KMS-11 (cell line): ENCODE measurements around the gene GAREM1.
"Not testable (repeated sequence)": the region's sequence is repeated elsewhere in the genome, so short reads cannot be mapped to it uniquely, and the experiment has no call there.

Source experiments
- H2AFZ ChIP-seq: fragments of 200-600 bp; sonication (generic); 2 replicates; pipeline ENCODE4 v1.6.1; 2016; ENCODE audit warnings: antibody characterized with exemption, mixed run types, low read depth
- H3K27ac ChIP-seq: fragments of 200-600 bp; sonication (generic); 2 replicates; pipeline ENCODE4 v1.6.1; 2016; ENCODE audit warnings: mild to moderate bottlenecking, mixed run types
- H3K27me3 ChIP-seq: fragments of 200-600 bp; sonication (generic); 2 replicates; pipeline ENCODE4 v1.6.1; 2017; ENCODE audit warnings: mild to moderate bottlenecking, low read depth, mixed run types, moderate library complexity; ENCODE audit not compliant: insufficient read depth
- H3K36me3 ChIP-seq: fragments of 200-600 bp; sonication (generic); 2 replicates; pipeline ENCODE4 v1.6.1; 2017; ENCODE audit warnings: mild to moderate bottlenecking, mixed run types; ENCODE audit not compliant: insufficient read depth
- H3K4me1 ChIP-seq: fragments of 200-600 bp; sonication (generic); 2 replicates; pipeline ENCODE4 v1.6.1; 2016; ENCODE audit warnings: mild to moderate bottlenecking, low read depth, mixed run types; ENCODE audit not compliant: poor library complexity, severe bottlenecking
- H3K4me2 ChIP-seq: fragments of 200-600 bp; sonication (generic); 2 replicates; pipeline ENCODE4 v1.7.0; 2016; ENCODE audit warnings: mild to moderate bottlenecking, mixed run types
- H3K4me3 ChIP-seq: fragments of 200-600 bp; sonication (generic); IDR thresholded peaks from 2 replicates; pipeline ENCODE4 v1.6.1; 2017; ENCODE audit warnings: low read depth, low read length, mixed read lengths; ENCODE audit not compliant: insufficient read depth
- H3K79me2 ChIP-seq: fragments of 200-600 bp; sonication (generic); 2 replicates; pipeline ENCODE4 v1.6.1; 2016; ENCODE audit warnings: low read depth, mixed run types; ENCODE audit not compliant: insufficient read depth
- H3K9ac ChIP-seq: fragments of 200-600 bp; sonication (generic); 2 replicates; pipeline ENCODE4 v1.6.1; 2016; ENCODE audit warnings: mild to moderate bottlenecking, mixed run types
- H4K20me1 ChIP-seq: fragments of 200-600 bp; sonication (generic); 2 replicates; pipeline ENCODE4 v1.6.1; 2016; ENCODE audit warnings: mild to moderate bottlenecking, mixed run types; ENCODE audit not compliant: insufficient read depth
- TF ChIP-seq, protein P1 (sequence below): fragments of 200-600 bp; sonication (generic); conservative IDR thresholded peaks from 2 replicates; pipeline ENCODE4 v1.6.1; 2017; ENCODE audit warnings: low read depth, mild to moderate bottlenecking, antibody characterized with exemption, low read length, moderate library complexity, mixed read lengths

The GAREM1 gene

DNA sequence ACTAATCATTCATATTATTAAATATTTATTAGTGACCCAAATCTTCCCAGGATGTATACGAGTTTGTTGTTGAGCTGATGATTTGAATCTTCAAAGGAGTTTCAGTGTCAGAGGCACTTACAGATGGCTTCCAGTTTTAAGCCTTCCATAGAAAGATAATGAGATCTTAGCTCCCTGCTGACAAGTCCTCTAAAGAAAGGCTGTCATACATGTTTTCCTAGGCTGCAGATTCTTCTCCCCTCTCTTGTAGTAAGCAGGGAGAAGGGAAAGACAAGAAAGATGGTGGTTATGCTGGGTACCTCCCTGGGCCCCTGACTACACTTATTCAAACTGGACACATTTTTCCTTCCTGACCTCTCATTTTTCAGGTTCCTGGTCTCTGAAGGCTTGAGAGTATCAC, 8.1 kb upstream of the GAREM1 start:
- Histone ChIP-seq H3K4me1 (peaks cover 10% of the 10 kb centered on the region), H3K4me3 (no peak overlapping the region), H3K79me2 (no peaks in the 10 kb centered on the region), H3K4me2 (no peak overlapping the region), H2AFZ (no peak overlapping the region), H3K36me3 (no peaks in the 10 kb centered on the region), H4K20me1 (no peaks in the 10 kb centered on the region), H3K9ac (no peak overlapping the region), H3K27ac (no peak overlapping the region), H3K27me3 (no peaks in the 10 kb centered on the region)
- TF ChIP-seq, protein P1, sequence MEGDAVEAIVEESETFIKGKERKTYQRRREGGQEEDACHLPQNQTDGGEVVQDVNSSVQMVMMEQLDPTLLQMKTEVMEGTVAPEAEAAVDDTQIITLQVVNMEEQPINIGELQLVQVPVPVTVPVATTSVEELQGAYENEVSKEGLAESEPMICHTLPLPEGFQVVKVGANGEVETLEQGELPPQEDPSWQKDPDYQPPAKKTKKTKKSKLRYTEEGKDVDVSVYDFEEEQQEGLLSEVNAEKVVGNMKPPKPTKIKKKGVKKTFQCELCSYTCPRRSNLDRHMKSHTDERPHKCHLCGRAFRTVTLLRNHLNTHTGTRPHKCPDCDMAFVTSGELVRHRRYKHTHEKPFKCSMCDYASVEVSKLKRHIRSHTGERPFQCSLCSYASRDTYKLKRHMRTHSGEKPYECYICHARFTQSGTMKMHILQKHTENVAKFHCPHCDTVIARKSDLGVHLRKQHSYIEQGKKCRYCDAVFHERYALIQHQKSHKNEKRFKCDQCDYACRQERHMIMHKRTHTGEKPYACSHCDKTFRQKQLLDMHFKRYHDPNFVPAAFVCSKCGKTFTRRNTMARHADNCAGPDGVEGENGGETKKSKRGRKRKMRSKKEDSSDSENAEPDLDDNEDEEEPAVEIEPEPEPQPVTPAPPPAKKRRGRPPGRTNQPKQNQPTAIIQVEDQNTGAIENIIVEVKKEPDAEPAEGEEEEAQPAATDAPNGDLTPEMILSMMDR, result no peak

DNA sequence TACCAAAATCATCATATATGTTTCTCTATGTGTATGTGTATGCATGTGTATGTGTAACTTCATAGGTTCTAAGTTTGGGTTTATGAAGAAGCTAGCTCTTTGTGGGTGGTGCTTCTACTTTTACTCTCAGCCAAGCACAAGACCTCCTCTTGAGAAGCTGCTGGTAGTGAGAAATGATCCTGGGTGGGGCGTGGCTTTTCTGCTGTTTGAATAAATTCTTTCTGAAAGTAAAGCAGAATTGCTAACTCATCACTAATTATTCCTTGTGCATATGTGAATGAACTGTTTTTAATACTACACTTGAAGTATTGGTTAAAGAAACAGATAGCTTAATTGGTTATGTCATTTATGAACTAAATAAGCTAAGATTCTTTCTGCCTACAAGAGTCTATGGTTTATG, 7.6 kb upstream of the GAREM1 start:
- Histone ChIP-seq H4K20me1 (no peaks in the 10 kb centered on the region), H3K36me3 (no peaks in the 10 kb centered on the region), H3K27ac (no peak overlapping the region), H2AFZ (no peak overlapping the region), H3K27me3 (no peaks in the 10 kb centered on the region), H3K9ac (no peak overlapping the region), H3K4me3 (no peak overlapping the region), H3K79me2 (no peaks in the 10 kb centered on the region), H3K4me1 (peaks cover 10% of the 10 kb centered on the region), H3K4me2 (no peak overlapping the region)
- TF ChIP-seq, protein P1, result no peak

DNA sequence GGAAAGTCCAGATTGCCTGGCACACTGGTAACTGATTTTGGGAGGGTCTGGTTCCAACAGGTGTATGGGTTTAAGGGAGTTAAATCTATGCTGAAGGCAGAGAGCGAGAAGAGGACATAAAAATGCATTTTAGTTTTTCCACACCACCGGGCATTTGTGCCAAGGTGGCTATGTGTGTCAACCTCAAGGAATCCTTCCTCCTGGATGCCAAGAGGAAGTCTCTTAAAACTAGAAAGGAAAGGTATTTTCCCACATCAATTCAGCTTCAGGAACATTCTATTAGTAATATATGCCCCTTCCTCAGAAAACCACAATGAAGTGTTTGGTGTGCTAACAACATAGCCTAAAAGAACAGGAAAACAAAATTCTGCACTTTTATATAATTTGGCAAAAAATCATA, 5.4 kb upstream of the GAREM1 start:
- Histone ChIP-seq H3K4me2 (no peak overlapping the region), H3K4me3 (no peak overlapping the region), H3K27me3 (no peaks in the 10 kb centered on the region), H4K20me1 (no peaks in the 10 kb centered on the region), H3K4me1 (peaks cover 10% of the 10 kb centered on the region), H3K36me3 (no peaks in the 10 kb centered on the region), H3K27ac (no peak overlapping the region), H3K9ac (no peak overlapping the region), H3K79me2 (no peaks in the 10 kb centered on the region), H2AFZ (no peak overlapping the region)
- TF ChIP-seq, protein P1, result no peak

DNA sequence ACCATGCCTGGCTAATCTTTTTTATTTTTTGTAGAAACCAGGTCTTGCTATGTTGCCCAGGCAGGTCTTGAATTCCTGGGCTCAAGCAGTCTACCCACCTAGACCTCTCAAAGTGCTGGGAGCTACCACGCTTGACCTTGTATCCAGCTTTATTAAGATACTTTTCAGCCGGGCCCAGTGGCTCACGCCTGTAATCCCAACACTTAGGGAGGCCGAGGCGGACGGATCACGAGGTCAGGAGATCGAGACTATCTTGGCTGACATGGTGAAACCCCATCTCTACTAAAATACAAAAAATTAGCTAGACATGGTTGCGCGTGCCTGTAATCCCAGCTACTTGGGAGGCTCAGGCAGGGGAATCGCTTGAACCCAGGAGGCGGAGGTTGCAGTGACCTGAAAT, 4.4 kb upstream of the GAREM1 start:
- H3K36me3 ChIP-seq, H4K20me1 ChIP-seq, H3K4me3 ChIP-seq, H3K9ac ChIP-seq, H3K27me3 ChIP-seq, H2AFZ ChIP-seq, H3K4me1 ChIP-seq, H3K27ac ChIP-seq, H3K79me2 ChIP-seq, H3K4me2 ChIP-seq: not testable (repeated sequence)

DNA sequence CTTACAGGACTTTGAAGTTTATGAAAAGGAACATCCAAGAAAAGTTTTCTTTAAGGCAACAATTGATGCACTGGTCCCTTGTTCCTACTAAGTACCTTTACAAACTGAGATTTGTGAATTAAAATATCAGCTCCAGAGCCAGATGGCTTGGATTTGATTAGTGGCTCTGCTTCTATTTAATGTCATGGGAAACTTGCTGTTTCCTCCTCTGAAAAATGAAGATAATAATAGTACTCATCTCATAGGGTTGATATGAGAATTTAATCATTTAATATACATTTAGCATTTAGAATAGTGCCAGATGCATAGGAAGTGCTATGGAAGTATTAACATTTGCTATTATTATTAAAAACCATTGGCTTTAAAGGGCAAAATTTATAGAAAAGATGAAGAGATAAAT, 2.6 kb upstream of the GAREM1 start:
- Histone ChIP-seq H2AFZ (no peak overlapping the region), H3K4me1 (peaks cover 9% of the 10 kb centered on the region), H3K27me3 (no peaks in the 10 kb centered on the region), H3K9ac (no peak overlapping the region), H3K4me2 (no peak overlapping the region), H3K4me3 (no peak overlapping the region), H3K36me3 (no peaks in the 10 kb centered on the region), H3K79me2 (no peaks in the 10 kb centered on the region), H4K20me1 (no peaks in the 10 kb centered on the region), H3K27ac (no peak overlapping the region)
- TF ChIP-seq, protein P1, result no peak
